ENCODE measurements around the gene AFF3. TPM values are rescaled to one million over a fixed set of nuclear protein-coding genes. Genes with fewer than 3 reads are reported as not detected.
"Not testable (repeated sequence)": the region's sequence is repeated elsewhere in the genome, so short reads cannot be mapped to it uniquely, and the experiment has no call there.

AFF3 gene
- total RNA-seq, 1 donor from 2014 or later, result 5.7 TPM

DNA sequence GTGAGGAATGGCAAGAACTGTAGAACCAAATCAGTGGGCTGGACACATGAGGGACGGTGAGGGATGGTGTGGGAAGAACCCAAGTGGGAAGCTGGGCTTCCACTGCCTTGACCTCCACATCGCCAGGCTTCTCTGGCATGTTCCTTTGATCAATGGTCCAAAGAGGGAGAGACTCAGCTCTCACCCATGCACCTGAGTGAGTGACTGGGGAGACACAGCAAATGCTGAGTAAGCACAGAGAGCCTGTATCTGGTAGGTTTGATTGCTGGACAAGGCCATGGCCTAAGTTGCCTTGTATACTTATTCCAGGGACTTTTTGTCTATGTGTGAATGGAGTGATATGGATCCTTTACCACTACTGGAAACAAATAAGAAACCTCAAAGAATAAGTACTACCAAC lies 188.6 kb downstream of the AFF3 start:
- Mint-ChIP-seq H3K27ac (no peak overlapping the region), H3K4me1 (no peaks in the 10 kb centered on the region), H3K9me3 (peaks cover 4% of the 10 kb centered on the region), H3K4me3 (no peak overlapping the region), H3K36me3 (ENCODE audit: low read depth) (no peaks in the 10 kb centered on the region), H3K27me3 (no peaks in the 10 kb centered on the region)
- DNase-seq, result no peak
- intact Hi-C loops (cut with micrococcal nuclease), result no loop called here

DNA sequence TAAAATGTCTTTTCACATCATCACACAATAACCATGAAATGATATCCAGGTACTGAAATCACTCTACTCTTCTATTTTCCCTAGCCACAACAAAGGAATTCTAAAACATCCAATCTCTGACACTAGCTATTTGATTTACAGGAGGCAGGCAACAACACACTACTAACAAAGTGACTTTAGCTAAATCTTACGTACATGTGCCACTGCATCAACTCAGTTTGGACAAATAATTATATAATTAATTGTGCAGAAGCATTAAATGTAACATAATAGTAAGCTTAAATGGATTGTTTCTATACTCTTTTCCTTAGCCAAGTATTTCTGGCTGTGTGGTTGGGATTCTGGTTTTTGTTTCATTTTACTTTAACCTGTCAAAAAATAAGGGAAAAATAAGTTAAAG lies 192.4 kb downstream of the AFF3 start:
- H3K27me3 Mint-ChIP-seq, result no peaks in the 10 kb centered on the region
- intact Hi-C loops (cut with micrococcal nuclease), result no loop called here
- H3K36me3 Mint-ChIP-seq (ENCODE audit: low read depth), result no peaks in the 10 kb centered on the region

DNA sequence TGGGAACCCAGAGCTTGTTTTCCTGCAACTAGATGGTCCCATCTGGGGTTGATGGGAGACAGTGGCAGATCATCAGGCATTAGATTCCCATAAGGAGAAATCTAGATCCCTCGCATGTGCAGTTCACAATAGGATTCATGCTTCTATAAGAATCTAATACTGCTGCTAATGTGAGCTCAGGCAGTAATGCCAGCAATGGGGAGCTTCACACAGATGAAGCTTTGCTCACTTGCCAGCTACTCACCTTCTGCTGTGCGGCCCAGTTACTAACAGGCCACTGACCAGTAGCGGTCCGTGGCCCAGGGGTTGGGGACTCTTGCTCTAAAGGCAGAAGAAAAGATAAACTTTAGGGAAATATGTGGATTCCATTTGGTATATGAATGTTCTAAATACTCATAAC lies 192.9 kb downstream of the AFF3 start:
- Mint-ChIP-seq H3K36me3 (ENCODE audit: low read depth) (no peaks in the 10 kb centered on the region), H3K4me1 (no peaks in the 10 kb centered on the region), H3K9me3 (no peaks in the 10 kb centered on the region), H3K27ac (no peak overlapping the region), H3K27me3 (no peaks in the 10 kb centered on the region), H3K4me3 (no peak overlapping the region)
- intact Hi-C loops (cut with micrococcal nuclease), result no loop called here
- DNase-seq, result no peak

More for the DNA sequence above, 192.4 kb downstream of the AFF3 start:
- Mint-ChIP-seq H3K4me3 (no peak overlapping the region), H3K4me1 (no peaks in the 10 kb centered on the region), H3K9me3 (no peaks in the 10 kb centered on the region), H3K27ac (no peak overlapping the region)
- DNase-seq, result no peak

DNA sequence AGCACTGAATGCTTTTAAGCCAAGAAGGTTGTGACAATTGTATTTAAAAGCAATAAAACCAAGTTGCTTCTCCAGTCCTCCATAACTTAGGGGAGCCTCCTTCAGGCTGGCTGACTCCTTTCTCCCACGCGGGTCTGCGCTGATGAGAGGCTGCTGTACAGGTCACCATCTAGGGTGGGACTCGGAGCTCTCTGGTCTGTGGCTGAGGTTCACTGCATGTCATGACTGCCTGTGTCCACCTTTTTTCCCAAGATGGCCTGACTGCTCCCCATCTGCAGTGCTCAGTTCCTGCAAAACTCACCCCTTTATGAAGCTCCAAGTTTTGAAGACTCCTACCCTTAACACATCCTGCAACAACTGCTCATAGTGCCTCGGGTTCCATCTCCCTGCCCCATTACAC lies 194.4 kb downstream of the AFF3 start:
- Mint-ChIP-seq H3K4me3 (no peak overlapping the region), H3K9me3 (peaks cover 3% of the 10 kb centered on the region), H3K27me3 (no peaks in the 10 kb centered on the region), H3K27ac (no peak overlapping the region), H3K4me1 (no peaks in the 10 kb centered on the region), H3K36me3 (ENCODE audit: low read depth) (no peaks in the 10 kb centered on the region)
- intact Hi-C loops (cut with micrococcal nuclease), result no loop called here
- DNase-seq, result no peak

DNA sequence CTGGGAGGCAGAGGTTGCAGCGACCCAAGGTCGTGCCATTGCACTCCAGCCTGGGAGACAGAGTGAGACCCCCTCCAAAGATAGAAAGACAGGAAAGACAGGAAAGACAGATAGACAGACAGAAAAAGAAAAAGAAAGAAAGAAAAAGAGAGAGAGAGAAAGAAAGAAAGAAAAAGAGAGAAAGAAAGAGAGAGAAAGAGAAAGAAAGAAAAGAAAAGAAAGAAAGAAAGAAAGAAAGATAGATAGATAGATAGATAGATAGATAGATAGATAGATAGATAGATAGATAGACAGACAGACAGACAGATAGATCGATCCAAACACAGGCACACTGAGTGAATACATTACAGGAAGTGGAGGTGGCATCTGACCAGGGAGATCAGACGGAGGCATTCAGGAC lies 195.0 kb downstream of the AFF3 start:
- H3K27ac Mint-ChIP-seq; intact Hi-C loops (cut with micrococcal nuclease); H3K9me3 Mint-ChIP-seq; H3K4me1 Mint-ChIP-seq; DNase-seq; H3K4me3 Mint-ChIP-seq; H3K27me3 Mint-ChIP-seq; H3K36me3 Mint-ChIP-seq (ENCODE audit: low read depth): not testable (repeated sequence)

DNA sequence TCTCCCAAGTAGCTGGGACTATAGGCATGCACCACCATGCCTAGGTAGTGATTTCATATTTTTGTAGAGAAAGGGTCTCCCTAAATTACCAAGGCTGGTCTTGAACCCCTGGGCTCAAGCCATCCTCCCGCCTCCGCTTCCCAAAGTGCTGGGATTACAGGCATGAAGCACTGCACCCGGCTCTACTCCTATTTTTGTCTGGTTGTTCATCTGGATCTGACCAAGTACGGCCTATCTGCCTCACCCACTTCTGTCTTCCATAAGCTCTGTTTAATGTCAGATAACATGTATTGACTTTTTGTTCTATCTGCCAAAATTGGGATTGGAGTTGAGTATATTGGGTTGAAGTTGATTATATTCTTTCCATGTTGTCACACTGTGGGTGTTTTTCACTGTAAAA lies 198.4 kb downstream of the AFF3 start:
- peaks cover 3% of the 10 kb centered on the region for H3K9me3 Mint-ChIP-seq
- H3K4me3 Mint-ChIP-seq, result no peak overlapping the region
- DNase-seq, result peak; percentile 25
- intact Hi-C loops (cut with micrococcal nuclease), result no loop called here
- H3K36me3 Mint-ChIP-seq (ENCODE audit: low read depth), result no peaks in the 10 kb centered on the region
- no peaks in the 10 kb centered on the region for H3K4me1 Mint-ChIP-seq
- H3K27me3 Mint-ChIP-seq, result no peaks in the 10 kb centered on the region
- no peak overlapping the region for H3K27ac Mint-ChIP-seq

DNA sequence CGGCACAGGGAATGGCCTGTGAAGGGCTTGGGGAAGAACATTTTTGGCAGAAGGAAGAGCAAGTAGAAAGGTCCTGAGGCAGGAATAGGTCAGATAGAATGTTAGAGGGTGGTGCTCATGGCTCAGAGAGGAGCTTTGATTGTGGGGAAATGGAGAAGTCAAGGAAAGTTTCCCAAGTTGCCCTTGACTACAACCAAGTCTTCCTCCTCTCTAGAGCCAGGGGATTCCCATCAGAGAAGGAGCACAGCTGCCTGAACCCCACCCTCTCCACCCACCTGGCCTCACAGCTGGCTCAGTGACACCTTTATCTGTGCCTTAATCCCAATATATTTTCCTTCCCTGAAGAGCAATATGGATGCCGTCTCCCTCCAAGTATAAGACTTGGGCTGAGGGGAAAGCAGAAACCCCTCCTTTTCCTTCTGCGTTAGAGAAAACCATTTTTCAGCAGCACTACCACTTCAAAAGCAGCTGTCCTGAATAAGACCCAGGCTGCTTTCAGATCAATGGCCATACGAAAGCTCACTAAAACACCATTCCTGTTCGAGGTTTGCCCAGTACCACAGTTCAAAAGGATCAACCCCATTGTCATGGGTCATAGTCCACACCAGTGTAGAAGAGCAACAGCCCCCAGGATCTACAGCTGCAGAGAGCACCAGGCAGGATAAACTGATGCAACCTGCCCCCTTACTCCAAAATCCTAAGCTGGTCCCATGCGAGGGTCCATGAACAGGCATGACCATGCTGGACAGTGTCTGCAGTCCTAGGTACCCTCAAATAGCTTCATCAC lies 199.6 kb downstream of the AFF3 start:
- no peaks in the 10 kb centered on the region for H3K27me3 Mint-ChIP-seq
- H3K36me3 Mint-ChIP-seq (ENCODE audit: low read depth), result no peaks in the 10 kb centered on the region
- intact Hi-C loops (cut with micrococcal nuclease), result no loop called here
- H3K4me1 Mint-ChIP-seq, result no peaks in the 10 kb centered on the region
- peaks cover 3% of the 10 kb centered on the region for H3K9me3 Mint-ChIP-seq
- no peak overlapping the region for H3K4me3 Mint-ChIP-seq
- H3K27ac Mint-ChIP-seq, result no peak overlapping the region
- peak; percentile 37 for DNase-seq

DNA sequence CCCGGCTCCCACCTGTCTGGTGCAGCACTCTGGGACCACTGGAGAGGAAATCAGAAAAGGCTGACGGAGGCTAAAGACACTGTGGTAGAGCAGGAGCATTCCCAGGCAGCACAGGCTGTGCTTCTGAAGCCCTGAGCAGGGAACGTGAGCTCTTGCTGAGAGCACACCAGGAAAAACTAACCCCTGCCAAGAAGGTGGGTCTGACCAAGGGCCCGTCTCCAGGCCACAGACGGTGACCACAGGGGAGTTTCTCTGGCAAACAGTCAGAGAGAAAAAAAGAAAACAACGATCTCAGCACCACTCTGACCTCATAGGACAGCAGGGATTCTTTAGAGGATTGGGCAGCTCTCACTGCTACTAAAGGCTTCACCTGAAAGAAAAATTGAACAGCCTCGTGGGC lies 201.4 kb downstream of the AFF3 start:
- H3K36me3 Mint-ChIP-seq (ENCODE audit: low read depth), result no peaks in the 10 kb centered on the region
- H3K27me3 Mint-ChIP-seq, result no peaks in the 10 kb centered on the region
- intact Hi-C loops (cut with micrococcal nuclease), result no loop called here
- no peak overlapping the region for H3K27ac Mint-ChIP-seq
- DNase-seq, result peak; percentile 30
- no peaks in the 10 kb centered on the region for H3K4me1 Mint-ChIP-seq
- H3K9me3 Mint-ChIP-seq, result peaks cover 3% of the 10 kb centered on the region
- no peak overlapping the region for H3K4me3 Mint-ChIP-seq

DNA sequence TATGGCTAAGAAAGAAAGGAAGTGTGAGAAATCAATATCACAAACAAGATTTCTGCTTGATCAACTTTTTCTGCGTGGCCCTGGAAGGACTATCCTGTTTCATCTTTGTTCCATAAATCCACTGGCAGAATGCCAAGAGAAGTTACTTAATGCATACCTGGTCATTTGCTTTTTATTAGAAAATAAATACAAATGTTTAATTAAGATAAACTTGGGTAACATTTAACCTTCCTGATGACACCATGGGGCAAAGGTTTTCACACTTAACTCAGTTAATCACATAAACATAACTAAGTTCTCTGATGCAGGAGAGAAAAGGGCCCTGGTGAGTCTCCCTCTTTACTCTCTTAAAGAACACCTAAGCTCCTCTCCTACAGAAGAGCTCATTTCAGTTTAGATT lies 203.3 kb downstream of the AFF3 start:
- intact Hi-C loops (cut with micrococcal nuclease), result no loop called here
- Mint-ChIP-seq H3K36me3 (ENCODE audit: low read depth) (no peaks in the 10 kb centered on the region), H3K4me1 (no peaks in the 10 kb centered on the region), H3K27me3 (no peaks in the 10 kb centered on the region), H3K4me3 (no peak overlapping the region), H3K9me3 (peaks cover 2% of the 10 kb centered on the region), H3K27ac (no peak overlapping the region)
- no peak for DNase-seq

DNA sequence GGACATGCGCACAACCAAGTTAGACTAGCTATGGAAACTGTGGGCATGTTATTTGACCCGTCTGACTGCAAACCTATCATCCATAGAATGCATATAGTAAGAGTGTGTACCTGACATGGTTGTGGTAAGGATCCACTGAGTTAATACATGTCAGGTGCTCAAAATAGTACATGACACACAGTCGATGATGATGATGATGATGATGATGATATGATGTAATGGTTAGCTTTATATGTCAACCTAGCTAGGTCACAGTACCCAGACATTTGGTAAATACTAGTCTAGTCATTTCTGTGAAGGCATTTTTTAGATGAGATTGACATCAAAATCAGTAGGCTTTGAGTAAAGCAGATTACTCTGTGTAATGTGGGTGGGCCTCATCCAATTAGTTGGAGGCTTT lies 204.1 kb downstream of the AFF3 start:
- Mint-ChIP-seq H3K9me3 (no peaks in the 10 kb centered on the region), H3K4me3 (no peak overlapping the region), H3K4me1 (no peaks in the 10 kb centered on the region), H3K27me3 (no peaks in the 10 kb centered on the region), H3K36me3 (ENCODE audit: low read depth) (no peaks in the 10 kb centered on the region), H3K27ac (no peak overlapping the region)
- intact Hi-C loops (cut with micrococcal nuclease), result no loop called here
- no peak for DNase-seq

DNA sequence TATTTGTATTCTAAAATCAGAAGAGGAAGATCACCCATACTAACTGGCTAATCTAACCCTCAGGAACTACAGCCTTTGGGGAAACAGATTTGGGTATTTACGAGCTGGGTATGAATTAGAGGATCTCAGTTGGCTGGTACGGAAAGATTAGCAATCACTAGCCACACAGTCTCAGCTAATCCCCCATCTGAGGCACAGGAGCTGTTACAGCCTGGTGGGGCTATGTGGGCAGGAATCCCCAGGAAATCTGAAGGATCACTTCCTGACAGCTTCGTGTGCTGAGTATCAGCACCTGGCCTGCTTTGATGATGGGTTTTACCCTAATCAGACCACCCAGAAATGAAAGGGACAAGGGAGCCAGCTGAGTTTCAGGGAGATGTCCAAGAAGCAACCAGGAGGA lies 206.3 kb downstream of the AFF3 start:
- Mint-ChIP-seq H3K4me1 (no peaks in the 10 kb centered on the region), H3K4me3 (no peak overlapping the region)

DNA sequence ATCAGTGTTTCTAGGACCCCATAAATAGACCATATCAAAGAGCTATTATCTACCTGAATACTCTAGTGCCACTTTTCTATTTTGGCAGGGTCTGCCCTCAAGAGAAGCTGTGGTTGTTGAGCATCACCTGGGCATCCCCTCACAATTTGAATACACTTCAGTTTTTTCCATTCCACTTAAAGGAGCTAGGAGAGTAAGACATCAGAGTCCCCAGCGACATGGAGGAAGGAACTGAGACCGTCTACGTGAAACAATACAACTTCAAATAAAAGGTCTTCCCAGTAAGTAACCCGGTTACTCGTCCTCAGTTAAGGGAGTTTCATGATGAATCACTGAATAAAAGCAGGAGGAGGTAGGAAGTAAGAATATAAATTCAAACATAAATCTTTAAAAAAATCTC lies 206.7 kb downstream of the AFF3 start:
- Mint-ChIP-seq H3K9me3 (no peaks in the 10 kb centered on the region), H3K36me3 (ENCODE audit: low read depth) (no peaks in the 10 kb centered on the region), H3K27ac (no peak overlapping the region), H3K4me3 (no peak overlapping the region), H3K27me3 (no peaks in the 10 kb centered on the region), H3K4me1 (no peaks in the 10 kb centered on the region)
- intact Hi-C loops (cut with micrococcal nuclease), result no loop called here
- no peak for DNase-seq

More for the DNA sequence above, 206.3 kb downstream of the AFF3 start:
- Mint-ChIP-seq H3K36me3 (ENCODE audit: low read depth) (no peaks in the 10 kb centered on the region), H3K27me3 (no peaks in the 10 kb centered on the region), H3K9me3 (no peaks in the 10 kb centered on the region), H3K27ac (no peak overlapping the region)
- intact Hi-C loops (cut with micrococcal nuclease), result no loop called here
- no peak for DNase-seq

DNA sequence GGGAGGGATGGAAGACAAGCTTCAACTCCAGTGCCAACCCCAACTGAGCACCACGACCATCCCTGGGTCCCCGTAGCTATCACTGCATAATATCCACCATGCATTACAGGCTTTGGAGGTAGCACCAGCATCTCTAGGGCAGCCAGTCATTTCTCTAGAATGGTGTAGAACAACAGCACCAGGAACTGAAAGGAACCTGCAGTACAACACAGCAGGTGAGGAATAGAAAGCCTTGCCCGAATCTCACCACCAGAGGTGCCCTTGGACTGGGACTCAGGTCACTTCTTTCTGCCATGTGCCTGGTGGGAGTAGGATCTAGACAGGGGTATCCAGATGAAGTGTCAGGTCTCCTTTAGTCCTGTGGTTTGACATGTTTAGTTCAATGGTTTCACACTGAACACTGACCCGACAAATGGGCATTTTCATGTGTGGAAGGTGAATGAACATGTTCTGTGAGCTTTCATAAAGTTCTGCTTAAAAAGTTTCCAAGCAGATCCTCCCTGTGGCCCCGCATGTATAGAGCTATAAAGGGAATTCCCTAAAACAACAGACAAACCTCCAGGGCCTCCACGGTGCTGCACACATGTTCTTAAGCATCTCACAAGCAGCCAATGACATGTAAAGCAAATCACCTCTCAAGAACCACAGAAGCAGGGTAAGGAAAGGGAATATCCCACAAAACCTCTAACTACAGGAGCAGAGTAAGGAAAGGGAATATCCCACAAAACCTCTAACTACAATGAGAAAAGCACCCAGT lies 208.3 kb downstream of the AFF3 start:
- H3K4me1 Mint-ChIP-seq, result no peaks in the 10 kb centered on the region
- H3K27me3 Mint-ChIP-seq, result no peaks in the 10 kb centered on the region
- no peaks in the 10 kb centered on the region for H3K36me3 Mint-ChIP-seq (ENCODE audit: low read depth)
- no peak for DNase-seq
- no peak overlapping the region for H3K4me3 Mint-ChIP-seq
- no peaks in the 10 kb centered on the region for H3K9me3 Mint-ChIP-seq
- no peak overlapping the region for H3K27ac Mint-ChIP-seq
- intact Hi-C loops (cut with micrococcal nuclease), result no loop called here

DNA sequence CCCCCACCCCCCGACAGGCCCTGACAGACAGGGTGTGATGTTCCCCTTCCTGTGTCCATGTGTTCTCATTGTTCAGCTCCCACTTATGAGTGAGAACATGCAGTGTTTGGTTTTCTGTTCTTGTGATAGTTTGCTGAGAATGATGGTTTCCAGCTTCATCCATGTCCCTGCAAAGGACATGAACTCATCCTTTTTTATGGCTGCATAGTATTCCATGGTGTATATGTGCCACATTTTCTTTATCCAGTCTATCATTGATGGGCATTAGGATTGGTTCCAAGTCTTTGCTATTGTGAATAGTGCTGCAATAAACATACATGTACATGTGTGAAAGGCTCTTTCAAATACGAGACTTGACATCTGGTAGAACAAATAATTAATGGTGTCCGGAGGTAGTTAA lies 208.9 kb downstream of the AFF3 start:
- H3K36me3 Mint-ChIP-seq (ENCODE audit: low read depth); intact Hi-C loops (cut with micrococcal nuclease); H3K27me3 Mint-ChIP-seq; H3K9me3 Mint-ChIP-seq; H3K27ac Mint-ChIP-seq; H3K4me1 Mint-ChIP-seq; H3K4me3 Mint-ChIP-seq; DNase-seq: not testable (repeated sequence)
